Motor neuron (in vitro differentiated cells): ENCODE data around the gene SEC24B. TPM values are rescaled to one million over a fixed set of nuclear protein-coding genes. Genes with fewer than 3 reads are reported as not detected.
"Not testable (repeated sequence)": the region's sequence is repeated elsewhere in the genome, so short reads cannot be mapped to it uniquely, and the experiment has no call there.

ENCODE experiments used
- ATAC-seq, 8 experiments: fragments of 200-7000 bp; cut with Tn5 transposase; replicated peaks in 6 of 8; 2 replicates each; pipeline ENCODE4 v1.8.0; 2021; ENCODE audit warnings: mild to moderate bottlenecking in 8 of 8, moderate library complexity in 8 of 8
- H3K27ac ChIP-seq, 2 donors: fragments of 250-450 bp; sonication (Bioruptor Pico); 2 replicates each; pipeline ENCODE4 v1.9.0; 2021; ENCODE audit warnings: antibody characterized with exemption in 2 of 2, mild to moderate bottlenecking in 2 of 2, moderate library complexity in 1 of 2
- H3K4me1 ChIP-seq, 2 donors: fragments of 250-450 bp; sonication (Bioruptor Pico); replicated peaks in 1 of 2; 2 replicates each; pipeline ENCODE4 v1.6.1; 2021; ENCODE audit warnings: antibody characterized with exemption in 2 of 2, mild to moderate bottlenecking in 2 of 2, moderate library complexity in 1 of 2
- H3K4me3 ChIP-seq, 5 donors: fragments of 250-450 bp; sonication (Bioruptor Pico); 2 replicates each; pipeline ENCODE4 v1.9.0; 2021; ENCODE audit warnings: antibody characterized with exemption in 5 of 5, mild to moderate bottlenecking in 5 of 5, moderate library complexity in 4 of 5
- WGBS, 10 experiments: fragments of 450-650 bp; shearing (Covaris generic); methylation state at CpG; one replicate each; pipeline ENCODE4 v1.0.0; 2022; 5-methylcytosine and 5-hydroxymethylcytosine counted together
- in situ Hi-C, 9 experiments: fragments of 400-800 bp; cut with MboI; loops; one replicate each; pipeline ENCODE4 v1.15.0; 2021; ENCODE audit warnings: low sequenced_read_pairs in 9 of 9, low pct_unique_long_range_greater_than_20kb in 2 of 9; ENCODE audit not compliant: unreplicated experiment in 9 of 9
- total RNA-seq, 8 experiments: library from RNA; unstranded; fragments of 300-600 nt; gene quantifications; 2 replicates each; pipeline versions ENCODE4 v1.2.3 to v1.2.4, GENCODE V29; 2022

The SEC24B gene
- total RNA-seq, 8 experiments from 2014 or later: 15.9 to 28.5 (median 22.4) TPM

DNA sequence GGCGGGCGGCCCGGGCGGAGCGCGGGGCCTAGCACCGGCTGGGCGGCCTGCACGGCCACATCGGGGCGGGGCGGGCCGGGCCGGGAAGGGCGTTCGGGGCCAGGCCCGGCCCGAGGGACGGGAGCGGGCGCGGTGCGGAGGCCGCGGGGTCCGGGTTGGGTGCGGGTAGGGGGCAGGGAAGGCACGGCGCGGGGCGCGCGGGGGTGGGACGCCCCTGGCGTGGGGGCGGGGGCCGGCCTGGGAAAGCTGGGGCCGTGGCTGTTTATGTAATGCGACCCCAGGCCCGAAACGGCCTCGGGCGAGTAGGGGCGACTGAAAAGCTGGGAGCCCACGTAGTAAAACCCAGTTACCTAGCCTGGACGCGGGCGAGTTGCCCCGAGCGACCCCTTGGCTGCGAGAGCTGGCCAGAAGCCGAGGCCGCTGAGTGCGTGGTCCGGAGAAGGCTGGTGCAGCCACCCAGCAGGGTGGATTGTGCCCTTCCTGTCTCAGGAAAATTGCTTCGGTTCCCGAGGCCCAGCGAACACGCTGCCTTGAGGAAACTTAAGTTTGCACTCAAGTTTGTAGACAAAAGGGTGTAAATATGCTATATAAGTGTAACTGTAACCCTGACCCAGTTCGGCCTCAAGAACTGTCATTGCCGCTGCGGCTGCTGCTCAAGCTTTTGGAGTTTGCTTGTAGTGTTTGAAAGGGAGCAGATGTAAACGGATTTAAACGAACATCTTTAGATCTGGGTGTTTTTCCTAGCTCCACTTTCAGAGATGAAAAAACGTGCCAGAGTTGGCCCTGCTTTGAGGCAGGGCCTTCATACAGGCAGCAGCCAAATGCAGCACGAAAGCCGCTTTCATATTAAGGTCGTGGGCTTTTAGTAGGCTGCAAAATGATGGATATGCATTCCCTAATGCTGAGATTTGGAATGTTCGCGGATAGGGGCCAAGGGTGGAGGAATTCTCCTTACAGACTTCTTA, 674 bp downstream of the SEC24B start:
- in situ Hi-C loops: loop anchor here in 4 of 9 experiments (25.0 kb wide), 2 partner anchors 378 to 528 kb away; partner anchors contain the start of genes CFI (in 2 of the 4) and GAR1 (in 2 of the 4)
- peak overlapping the region; percentile 86 to 95 for H3K27ac ChIP-seq
- ATAC-seq: peak; percentile 63 to 71 (median 66)
- WGBS, 10 experiments: 0 to 3% (median 0%) methylated on average over 1 to 14 of the region's 70 CpGs; no CpG with 5 or more reads in 2 of the 10 experiments
- peaks cover 11 to 21% of the 10 kb centered on the region in 2 donors for H3K4me1 ChIP-seq
- peak overlapping the region; percentile 87 to 99 (median 98) for H3K4me3 ChIP-seq

DNA sequence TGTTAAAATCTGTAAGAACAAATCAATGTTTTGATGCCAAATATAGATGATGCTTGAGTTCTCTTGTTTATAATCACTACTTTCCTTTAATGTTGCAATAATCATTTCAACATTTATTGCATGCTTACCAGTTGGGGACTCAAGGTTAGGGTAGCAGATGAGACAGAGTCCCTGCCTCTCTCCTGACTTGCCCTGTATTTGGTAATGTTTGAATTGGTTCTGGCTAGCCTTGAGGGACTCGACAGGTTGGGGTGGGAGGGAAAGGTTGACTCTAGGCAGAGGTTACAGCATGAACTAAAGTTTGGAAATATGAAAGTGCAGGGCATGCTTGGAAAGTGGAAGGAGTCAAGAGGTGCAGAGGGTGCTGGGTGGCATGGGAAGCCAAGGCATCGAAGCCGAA, 2.0 kb downstream of the SEC24B start:
- in situ Hi-C loops: loop anchor here in 4 of 9 experiments (25.0 kb wide), 2 partner anchors 377 to 527 kb away; partner anchors contain the start of genes CFI (in 2 of the 4) and GAR1 (in 2 of the 4)
- no peak overlapping the region for H3K27ac ChIP-seq
- H3K4me1 ChIP-seq: peaks cover 11 to 21% of the 10 kb centered on the region in 2 donors
- H3K4me3 ChIP-seq: peak overlapping the region in 3 of 5 donors; percentile 97 to 98 (median 98)
- ATAC-seq: no peak
- 0 to 100% (median 94%) methylated on average over 1 to 3 of the region's 3 CpGs; no CpG with 5 or more reads in 4 of the 10 experiments for WGBS, 10 experiments

DNA sequence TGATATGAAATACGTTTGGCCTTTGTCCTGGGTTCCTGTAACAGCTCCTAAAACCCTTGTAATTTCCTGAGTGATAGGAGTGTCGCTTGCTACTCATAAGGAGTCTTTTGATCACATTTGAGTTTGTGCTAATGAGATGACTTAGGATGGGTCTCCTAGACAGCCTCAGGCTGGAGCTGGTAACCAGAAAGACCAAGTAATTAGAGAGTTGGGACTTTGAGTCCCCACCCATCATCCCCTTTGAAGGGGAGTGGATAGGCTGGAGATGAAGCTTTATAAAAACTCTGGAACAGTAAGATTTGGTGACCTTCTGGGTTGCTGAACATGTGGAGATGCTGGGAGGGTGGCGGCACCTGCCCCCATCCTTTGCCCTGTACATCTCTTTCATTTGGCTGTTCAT, 2.9 kb downstream of the SEC24B start:
- WGBS, 10 experiments: 72 to 100% (median 100%) methylated on average over 1 to 3 of the region's 3 CpGs; no CpG with 5 or more reads in 3 of the 10 experiments
- H3K27ac ChIP-seq: no peak overlapping the region
- in situ Hi-C loops: loop anchor here in 4 of 9 experiments (25.0 kb wide), 2 partner anchors 376 to 526 kb away; partner anchors contain the start of genes CFI (in 2 of the 4) and GAR1 (in 2 of the 4)
- peaks cover 19 to 21% of the 10 kb centered on the region in 2 donors for H3K4me1 ChIP-seq
- no peak for ATAC-seq
- no peak overlapping the region for H3K4me3 ChIP-seq

DNA sequence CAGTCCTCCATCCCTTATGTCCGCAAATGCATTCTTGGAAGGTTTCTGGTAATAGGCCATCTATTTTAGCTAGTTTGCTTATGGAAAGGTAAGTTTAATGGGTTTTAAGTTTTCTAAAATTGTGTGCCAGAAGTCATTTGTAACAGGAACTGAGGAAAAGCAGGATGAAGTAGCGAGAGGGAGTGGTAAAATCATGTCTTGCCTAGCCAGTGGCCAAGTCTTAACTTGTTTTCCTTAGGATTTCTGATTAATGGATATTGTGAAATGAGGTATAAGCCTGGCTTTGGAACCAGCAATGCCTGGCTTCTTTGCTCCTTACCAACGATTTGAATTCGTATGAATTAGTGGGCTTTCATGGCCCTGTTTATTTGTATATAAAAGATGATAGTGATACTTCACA, 7.3 kb downstream of the SEC24B start:
- no peak overlapping the region for H3K4me3 ChIP-seq
- no peak overlapping the region for H3K27ac ChIP-seq
- in situ Hi-C loops: loop anchor here in 4 of 9 experiments (25.0 kb wide), 2 partner anchors 371 to 521 kb away; partner anchors contain the start of genes CFI (in 2 of the 4) and GAR1 (in 2 of the 4)
- H3K4me1 ChIP-seq: peaks cover 8 to 12% of the 10 kb centered on the region in 2 donors
- ATAC-seq: no peak
- 48 to 100% (median 85%) methylated on average over 1 to 4 of the region's 4 CpGs for WGBS, 10 experiments

DNA sequence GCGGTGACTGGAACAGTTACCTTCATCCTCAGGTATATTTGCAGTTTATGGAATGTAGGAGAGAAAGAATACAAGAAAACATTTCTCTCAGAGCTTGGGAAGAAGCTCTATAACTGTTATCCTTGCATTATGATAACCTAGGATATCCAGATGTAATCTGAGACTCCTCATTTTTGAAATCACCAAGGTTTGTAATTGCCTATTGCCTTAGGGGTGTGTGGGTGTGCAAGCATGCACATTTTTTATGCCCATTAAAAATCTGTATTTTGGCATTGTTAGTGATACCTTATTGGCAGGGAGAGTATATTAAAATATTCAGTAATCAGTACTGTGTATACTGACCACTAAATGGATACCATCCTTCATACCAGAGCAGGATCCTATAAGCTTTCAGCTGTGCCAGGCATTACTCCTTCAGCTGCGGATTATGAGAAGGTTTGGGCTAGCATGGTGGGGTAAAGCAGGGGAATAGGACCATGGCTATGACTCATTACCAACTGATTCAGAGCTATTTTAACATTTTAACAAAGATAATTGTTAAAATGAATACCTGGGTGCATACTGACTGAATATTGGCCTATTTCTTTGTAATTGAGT, 8.3 kb downstream of the SEC24B start:
- Histone ChIP-seq H3K27ac (no peak overlapping the region), H3K4me3 (no peak overlapping the region), H3K4me1 (peaks cover 2 to 8% of the 10 kb centered on the region in 2 donors)
- ATAC-seq: peak in 3 of 8 experiments; percentile 69 to 81 (median 72)
- in situ Hi-C loops: loop anchor here in 4 of 9 experiments (25.0 kb wide), 2 partner anchors 370 to 520 kb away; partner anchors contain the start of genes CFI (in 2 of the 4) and GAR1 (in 2 of the 4)
- WGBS, 10 experiments: 60 to 100% (median 100%) methylated on average over 1 to 2 of the region's 2 CpGs; no CpG with 5 or more reads in 2 of the 10 experiments

DNA sequence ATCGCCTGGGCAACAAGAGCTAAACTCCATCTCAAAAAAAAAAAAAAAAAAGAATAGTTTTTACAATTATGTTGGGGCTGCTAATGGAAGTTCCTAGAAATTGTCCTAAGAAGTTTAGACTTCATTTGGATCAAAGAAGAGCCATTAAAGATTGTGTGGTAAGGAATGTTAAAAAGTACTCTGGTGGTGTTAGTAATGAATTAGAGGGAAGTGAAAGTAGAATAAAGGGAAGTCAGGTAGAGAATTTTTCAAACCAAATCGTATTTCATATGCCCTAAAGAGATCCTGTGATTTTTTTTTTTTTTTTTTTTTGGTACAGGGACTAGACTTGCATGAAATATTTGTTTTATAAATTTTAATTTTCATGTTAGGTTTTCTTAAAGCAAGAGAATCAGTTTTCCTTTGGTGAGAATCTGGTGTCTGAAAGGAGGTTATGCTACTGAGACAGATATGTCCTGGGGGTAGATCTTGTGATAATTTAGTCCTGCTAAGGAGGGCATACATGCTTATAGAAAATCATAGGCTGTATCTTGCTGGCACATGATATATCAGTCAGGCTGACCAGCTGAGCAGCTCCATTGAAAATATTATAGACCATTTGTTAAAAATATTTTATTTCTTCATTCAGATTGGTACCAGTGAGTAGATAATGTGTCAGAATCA, 10.7 kb downstream of the SEC24B start:
- Histone ChIP-seq H3K4me3 (no peak overlapping the region), H3K27ac (no peak overlapping the region), H3K4me1 (peaks cover 2 to 8% of the 10 kb centered on the region in 2 donors)
- in situ Hi-C loops: loop anchor here in 4 of 9 experiments (25.0 kb wide), 2 partner anchors 368 to 518 kb away; partner anchors contain the start of genes CFI (in 2 of the 4) and GAR1 (in 2 of the 4)
- 44 to 100% (median 83%) methylated on average over 1 to 2 of the region's 2 CpGs for WGBS, 10 experiments
- ATAC-seq: no peak

DNA sequence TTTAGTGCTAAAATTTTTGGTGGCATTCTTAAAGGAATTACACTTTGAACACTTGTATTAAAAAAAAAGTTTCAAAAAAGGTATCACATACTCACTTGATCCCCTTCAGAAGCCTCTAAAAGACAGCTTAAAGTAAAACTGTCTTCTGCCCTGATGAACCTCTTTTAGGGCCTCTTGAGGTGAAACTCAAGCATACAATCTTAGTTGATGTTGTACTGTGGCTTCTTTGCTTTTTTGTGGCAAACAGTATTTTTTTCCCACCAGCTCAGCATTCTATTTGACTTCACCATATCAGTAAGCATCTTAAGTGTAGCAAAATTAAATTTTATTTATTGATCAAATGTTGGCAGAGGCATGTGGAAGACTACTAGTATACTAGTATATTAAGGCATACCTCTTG, 13.7 kb downstream of the SEC24B start:
- ATAC-seq: no peak
- H3K27ac ChIP-seq: no peak overlapping the region
- no peaks in the 10 kb centered on the region for H3K4me1 ChIP-seq
- H3K4me3 ChIP-seq: no peak overlapping the region
- in situ Hi-C loops: loop anchor here in 4 of 9 experiments (25.0 kb wide), 2 partner anchors 365 to 515 kb away; partner anchors contain the start of genes CFI (in 2 of the 4) and GAR1 (in 2 of the 4)

DNA sequence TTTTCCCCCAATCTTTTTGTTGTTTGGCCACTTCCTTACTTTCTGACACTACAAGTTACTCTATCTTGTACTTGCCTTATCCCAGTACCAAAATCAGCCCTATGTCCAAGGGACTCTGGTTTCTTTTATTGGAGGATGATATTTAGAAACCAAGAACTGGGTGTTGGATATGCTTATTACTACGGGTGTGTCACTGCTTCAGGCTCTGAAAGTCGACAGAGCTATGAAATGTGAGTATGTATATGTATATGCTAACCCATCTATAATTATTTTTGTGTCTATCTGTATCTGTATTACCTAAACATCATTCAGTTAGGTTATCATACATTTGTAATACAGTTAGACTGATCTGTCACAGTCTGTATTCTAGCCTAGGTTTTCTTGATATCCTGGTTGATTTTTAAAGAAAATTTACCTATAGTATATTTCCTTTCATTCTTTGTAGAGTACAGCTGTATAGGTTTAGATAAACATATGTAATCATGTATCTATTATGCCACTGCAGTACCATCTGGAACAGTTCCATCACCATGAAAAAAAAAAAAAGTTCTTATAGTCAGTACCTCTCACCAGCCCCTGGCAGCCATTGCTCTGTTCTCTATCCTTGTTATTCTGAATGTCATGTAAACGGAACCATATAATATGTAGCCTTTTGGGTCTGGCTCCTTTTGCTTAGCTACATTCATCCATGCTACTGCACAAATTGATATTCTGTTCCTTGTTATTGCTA, 18.1 kb downstream of the SEC24B start:
- peak in 3 of 8 experiments; percentile 72 to 93 (median 87) for ATAC-seq
- Histone ChIP-seq H3K4me3 (no peak overlapping the region), H3K4me1 (no peaks in the 10 kb centered on the region), H3K27ac (no peak overlapping the region)
- 25 to 100% (median 98%) methylated on average over 1 to 3 of the region's 3 CpGs; no CpG with 5 or more reads in 4 of the 10 experiments for WGBS, 10 experiments
- in situ Hi-C loops: no loop called here

DNA sequence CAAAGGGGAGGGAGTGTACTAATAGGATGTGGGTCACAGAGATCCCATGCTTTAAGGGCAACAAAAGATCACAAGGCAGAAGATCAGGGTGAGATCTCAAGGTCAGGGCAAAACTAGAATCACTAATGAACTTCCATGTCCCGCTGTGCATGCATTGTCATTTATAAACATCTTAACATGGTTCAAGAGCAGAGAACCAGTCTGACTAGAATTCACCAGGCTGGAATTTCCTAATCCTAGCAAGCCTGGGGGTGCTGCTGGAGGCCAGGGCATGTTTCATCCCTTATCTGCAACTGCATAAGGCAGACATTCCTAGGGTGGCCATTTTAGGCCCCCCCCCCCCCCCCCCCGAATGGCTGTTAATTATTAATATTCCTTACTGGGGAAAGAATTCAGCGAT, 19.5 kb downstream of the SEC24B start:
- H3K4me3 ChIP-seq, H3K4me1 ChIP-seq, H3K27ac ChIP-seq, ATAC-seq, in situ Hi-C loops: not testable (repeated sequence)
- 82 to 100% (median 100%) methylated on average over 1 to 3 of the region's 3 CpGs; no CpG with 5 or more reads in 5 of the 10 experiments for WGBS, 10 experiments

DNA sequence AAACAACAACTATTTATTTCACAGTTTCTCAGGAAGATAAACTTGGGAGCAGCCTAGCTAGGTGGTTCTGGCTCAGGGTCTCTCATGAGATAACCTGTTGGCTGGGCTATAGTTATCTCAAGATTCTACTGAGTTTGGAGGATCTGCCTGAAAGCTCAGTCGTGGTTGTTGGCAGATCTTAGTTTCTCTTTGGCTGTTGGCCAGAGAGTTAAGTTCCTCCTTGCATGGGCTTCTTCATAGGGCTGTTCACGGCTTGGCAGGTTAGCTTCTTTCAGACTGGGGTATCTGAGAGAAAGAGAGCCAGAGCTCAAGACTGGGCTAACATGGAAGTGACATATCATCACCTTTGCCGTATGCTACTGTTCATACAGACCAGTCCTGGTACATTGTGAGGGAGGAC, 28.7 kb downstream of the SEC24B start:
- peak in 1 of 8 experiments; percentile 20 for ATAC-seq
- in situ Hi-C loops: no loop called here
- no peak overlapping the region for H3K4me3 ChIP-seq
- H3K4me1 ChIP-seq: no peaks in the 10 kb centered on the region
- WGBS, 10 experiments: 83 to 100% (median 100%) methylated on average over 1 to 3 of the region's 3 CpGs; no CpG with 5 or more reads in 3 of the 10 experiments
- H3K27ac ChIP-seq: no peak overlapping the region

DNA sequence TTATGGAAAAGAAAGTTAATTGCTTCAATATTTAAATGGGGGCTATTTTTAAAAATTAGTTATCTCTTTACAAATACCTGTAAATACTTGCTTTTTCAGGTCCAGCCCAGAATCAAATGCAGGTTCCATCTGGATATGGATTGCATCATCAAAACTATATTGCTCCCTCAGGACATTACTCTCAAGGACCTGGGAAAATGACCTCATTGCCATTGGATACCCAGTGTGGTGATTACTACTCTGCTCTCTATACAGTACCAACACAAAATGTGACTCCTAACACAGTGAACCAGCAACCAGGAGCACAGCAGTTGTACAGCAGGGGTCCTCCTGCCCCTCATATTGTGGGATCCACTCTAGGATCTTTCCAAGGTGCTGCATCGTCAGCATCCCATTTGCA, 29.2 kb downstream of the SEC24B start:
- Histone ChIP-seq H3K4me1 (no peaks in the 10 kb centered on the region), H3K4me3 (no peak overlapping the region), H3K27ac (no peak overlapping the region)
- WGBS, 10 experiments: no CpG with 5 or more reads among the region's 1 CpG
- ATAC-seq: peak in 5 of 8 experiments; percentile 79 to 96 (median 89)
- in situ Hi-C loops: no loop called here
